NCI-H345 treated with DMSO at 0.1 percent for 48 hours (cell line): ENCODE results near the gene RBMS3.
"Not testable (repeated sequence)": the region's sequence is repeated elsewhere in the genome, so short reads cannot be mapped to it uniquely, and the experiment has no call there.

ENCODE experiments used
- DNase-seq: peaks from one replicate; lab custom pipeline; 2025; ENCODE audit not compliant: unreplicated experiment; lab: John Stamatoyannopoulos, UW

Gene RBMS3

DNA sequence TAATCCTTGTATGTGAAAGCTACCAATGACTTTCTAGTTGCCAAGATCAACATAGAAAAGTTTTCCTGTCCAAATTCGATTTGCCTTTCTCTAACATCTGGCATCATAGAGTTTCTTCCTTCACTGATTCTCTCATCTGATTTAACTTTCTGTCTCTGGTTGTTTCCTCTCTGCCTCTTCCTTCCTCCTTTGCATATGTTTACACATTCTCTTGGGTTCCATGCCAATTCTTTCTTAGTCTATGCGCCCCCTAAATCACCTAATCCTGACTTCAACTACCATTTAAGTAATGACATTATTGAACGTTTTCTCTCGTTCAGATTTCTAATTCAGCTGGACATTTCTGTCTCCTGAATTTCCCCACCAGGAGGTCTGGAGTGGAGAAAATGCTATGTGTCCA is 763.6 kb downstream of the RBMS3 start:
- DNase-seq: no peak

DNA sequence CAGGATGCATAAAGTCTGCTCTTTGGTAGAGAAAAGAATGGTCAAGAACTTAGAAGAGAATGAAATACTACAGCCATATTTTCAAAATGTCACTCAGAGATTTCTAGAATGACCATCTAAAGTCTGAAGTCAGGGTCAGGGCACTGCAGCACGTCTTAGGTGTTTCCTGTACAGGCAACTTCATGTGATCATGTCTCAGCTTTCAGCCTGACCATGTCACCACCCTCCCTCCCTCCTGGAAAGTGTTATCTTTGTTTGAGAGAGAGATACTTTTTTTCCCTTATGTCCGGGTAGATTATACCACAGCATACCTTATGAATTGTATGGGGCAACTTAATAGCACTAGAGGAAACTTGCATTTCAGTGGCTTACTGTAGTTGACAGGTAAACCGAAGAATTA is 767.6 kb downstream of the RBMS3 start:
- no peak for DNase-seq

DNA sequence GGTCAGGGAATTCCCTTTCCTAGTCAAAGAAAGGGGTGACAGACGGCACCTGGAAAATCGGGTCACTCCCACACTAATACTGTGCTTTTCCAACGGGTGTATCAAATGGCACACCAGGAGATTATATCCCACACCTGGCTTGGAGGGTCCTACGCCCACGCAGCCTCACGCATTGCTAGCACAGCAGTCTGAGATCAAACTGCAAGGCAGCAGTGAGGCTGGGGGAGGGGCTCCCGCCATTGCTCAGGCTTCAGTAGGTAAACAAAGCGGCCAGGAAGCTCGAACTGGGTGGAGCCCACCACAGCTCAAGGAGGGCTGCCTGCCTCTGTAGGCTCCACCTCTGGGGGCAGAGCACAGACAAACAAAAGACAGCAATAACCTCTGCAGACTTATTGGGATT is 769.2 kb downstream of the RBMS3 start:
- DNase-seq: not testable (repeated sequence)

DNA sequence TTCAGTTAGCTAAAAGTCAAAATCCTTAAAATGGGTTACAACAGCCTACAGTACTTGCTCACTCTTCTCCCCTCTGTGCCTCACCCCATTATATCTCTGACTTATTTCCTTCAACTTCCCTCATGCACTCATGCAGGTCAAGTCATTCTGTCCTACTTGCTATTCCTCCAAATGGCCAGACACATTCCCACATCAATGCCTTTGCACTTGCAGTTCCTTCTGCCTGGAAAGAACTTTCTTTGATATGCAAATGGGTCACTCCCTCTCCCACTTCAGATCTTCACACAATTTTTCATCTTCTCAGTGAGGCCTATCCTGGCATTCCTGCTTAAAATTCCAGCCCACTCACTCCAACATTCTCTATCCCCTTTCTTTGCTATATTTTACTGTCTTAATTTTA is 778.4 kb downstream of the RBMS3 start:
- no peak for DNase-seq
